SK-N-SH (cell line): Measurements from ENCODE around the gene PDGFRB. TPM values are rescaled to one million over a fixed set of nuclear protein-coding genes. Genes with fewer than 3 reads are reported as not detected.

Experiments used
- CTCF ChIA-PET: fragments of 300-600, 350-600 bp; formaldehyde crosslinking; extraction: SDS; loops from one replicate; lab custom pipeline; 2021; lab: Yijun Ruan, JAX
- POLR2A ChIA-PET: fragments of 350-600 bp; sonication (Branson Sonifier 250); formaldehyde crosslinking; extraction: SDS; loops from one replicate; lab custom pipeline; 2020; ENCODE audit warnings: antibody characterized with exemption, inconsistent platforms; lab: Yijun Ruan, JAX
- DNase-seq: peaks from one replicate; pipeline ENCODE4 v3.0.0; 2012
- H2AFZ ChIP-seq: fragments of 200-600 bp; sonication (generic); 2 replicates; pipeline ENCODE4 v1.8.1; 2016; ENCODE audit warnings: antibody characterized with exemption, mild to moderate bottlenecking, low read depth
- H3F3A ChIP-seq: fragments of 200-600 bp; sonication (generic); replicated peaks from 2 replicates; pipeline ENCODE3; 2016; ENCODE audit warnings: antibody characterized with exemption, mild to moderate bottlenecking; ENCODE audit not compliant: insufficient read depth
- H3K27ac ChIP-seq, 2 experiments: fragments of 200-500 bp in 1 of 2; fragments of 200-600 bp in 1 of 2; sonication (Bioruptor generic) in 1 of 2; sonication (generic), shearing (Covaris generic) in 1 of 2; 2 replicates each; pipeline versions ENCODE4 v1.5.1 to v1.6.1; 2014 to 2016; ENCODE audit warnings: low read depth in 2 of 2, inconsistent platforms in 1 of 2, low read length in 1 of 2, mild to moderate bottlenecking in 1 of 2, mixed read lengths in 1 of 2
- H3K27me3 ChIP-seq: fragments of 200-600 bp; sonication (generic), shearing (Covaris generic); 2 replicates; pipeline ENCODE4 v1.6.1; 2016; ENCODE audit warnings: mixed run types; ENCODE audit not compliant: insufficient read depth
- H3K36me3 ChIP-seq, 2 experiments: fragments of 200-500 bp in 1 of 2; fragments of 200-600 bp in 1 of 2; sonication (Bioruptor generic) in 1 of 2; sonication (generic) in 1 of 2; replicated peaks in 1 of 2; 2 replicates each; pipeline versions ENCODE3 to v1.5.1; 2014 to 2016; ENCODE audit warnings: low read length in 1 of 2, mild to moderate bottlenecking in 1 of 2; ENCODE audit not compliant: insufficient read depth in 2 of 2, control insufficient read depth in 1 of 2
- H3K4me1 ChIP-seq, 2 experiments: fragments of 200-500 bp in 1 of 2; fragments of 200-600 bp in 1 of 2; sonication (Bioruptor generic) in 1 of 2; sonication (generic), shearing (Covaris generic) in 1 of 2; 2 replicates each; pipeline versions ENCODE4 v1.5.1 to v1.6.1; 2014 to 2016; ENCODE audit warnings: low read depth in 1 of 2, low read length in 1 of 2, mixed run types in 1 of 2; ENCODE audit not compliant: insufficient read depth in 2 of 2, control insufficient read depth in 1 of 2
- H3K4me2 ChIP-seq: fragments of 200-600 bp; sonication (generic), shearing (Covaris generic); 2 replicates; pipeline ENCODE4 v1.6.1; 2017; ENCODE audit warnings: mixed run types
- H3K4me3 ChIP-seq, 2 experiments: fragments of 200-500 bp in 1 of 2; fragments of 200-600 bp in 1 of 2; sonication (Bioruptor generic) in 1 of 2; sonication (generic), shearing (Covaris generic) in 1 of 2; 2 replicates each; pipeline versions ENCODE4 v1.5.1 to v1.8.1; 2014 to 2016; ENCODE audit warnings: low read depth in 2 of 2, inconsistent platforms in 1 of 2, low read length in 1 of 2, mild to moderate bottlenecking in 1 of 2, mixed read lengths in 1 of 2, moderate library complexity in 1 of 2
- H3K79me2 ChIP-seq: fragments of 200-600 bp; sonication (generic); 2 replicates; pipeline ENCODE4 v1.8.1; 2017; ENCODE audit warnings: mild to moderate bottlenecking; ENCODE audit not compliant: insufficient read depth
- H3K9ac ChIP-seq: fragments of 200-600 bp; sonication (generic); 2 replicates; pipeline ENCODE4 v1.6.1; 2017; ENCODE audit warnings: mixed run types
- H3K9me2 ChIP-seq: fragments of 200-600 bp; sonication (generic); 2 replicates; pipeline ENCODE4 v1.6.1; 2017; ENCODE audit warnings: mixed run types
- H3K9me3 ChIP-seq: fragments of 200-600 bp; sonication (generic); 2 replicates; pipeline ENCODE4 v1.6.1; 2017; ENCODE audit warnings: mixed run types, mild to moderate bottlenecking, moderate library complexity
- H4K20me1 ChIP-seq: fragments of 200-600 bp; sonication (generic); 2 replicates; pipeline ENCODE4 v1.6.1; 2017; ENCODE audit warnings: mild to moderate bottlenecking, mixed run types; ENCODE audit not compliant: insufficient read depth
- FOXJ3 ChIP-seq: sonication (generic); formaldehyde crosslinking; IDR thresholded peaks from 2 replicates; pipeline ENCODE4 v1.5.1; 2020; ENCODE audit warnings: mild to moderate bottlenecking, missing genetic modification reagents
- MEF2A ChIP-seq: IDR thresholded peaks from 2 replicates; pipeline ENCODE4 v1.4.0; 2012; ENCODE audit warnings: low read depth, borderline replicate concordance
- MXI1 ChIP-seq: IDR thresholded peaks from 2 replicates; pipeline ENCODE4 v1.6.1; 2012; ENCODE audit warnings: mild to moderate bottlenecking, low read depth, low read length, improper control_type of control experiment
- SIN3A ChIP-seq: IDR thresholded peaks from 2 replicates; pipeline ENCODE4 v1.6.1; 2012; ENCODE audit warnings: low read depth, mild to moderate bottlenecking, low read length, moderate library complexity, borderline replicate concordance
- TCF12 ChIP-seq: IDR thresholded peaks from 2 replicates; pipeline ENCODE4 v1.4.0; 2012
- WGBS: methylation state at CpG from one replicate; pipeline ENCODE4 v1.1.6; 2017; ENCODE audit warnings: low lambda C conversion rate; 5-methylcytosine and 5-hydroxymethylcytosine counted together
- polyA plus RNA-seq, 3 experiments: library from polyadenylated mRNA; depleted of rRNA; stranded (reverse); fragments of >200 nt; gene quantifications; 2 replicates each; pipeline ENCODE4 v1.2.3, GENCODE V29; 2012
- TF ChIP-seq, protein P1 (sequence below): IDR thresholded peaks from 2 replicates; pipeline ENCODE4 v1.4.0; 2012; ENCODE audit warnings: low read depth, borderline replicate concordance
- TF ChIP-seq, protein P2 (sequence below): IDR thresholded peaks from 2 replicates; pipeline ENCODE4 v1.6.1; 2012; ENCODE audit warnings: mild to moderate bottlenecking, low read depth, low read length, moderate library complexity

The PDGFRB gene
- polyA plus RNA-seq, 1 of the 3 experiments (the other 2 are of a cell fraction) = 32.1 TPM

DNA sequence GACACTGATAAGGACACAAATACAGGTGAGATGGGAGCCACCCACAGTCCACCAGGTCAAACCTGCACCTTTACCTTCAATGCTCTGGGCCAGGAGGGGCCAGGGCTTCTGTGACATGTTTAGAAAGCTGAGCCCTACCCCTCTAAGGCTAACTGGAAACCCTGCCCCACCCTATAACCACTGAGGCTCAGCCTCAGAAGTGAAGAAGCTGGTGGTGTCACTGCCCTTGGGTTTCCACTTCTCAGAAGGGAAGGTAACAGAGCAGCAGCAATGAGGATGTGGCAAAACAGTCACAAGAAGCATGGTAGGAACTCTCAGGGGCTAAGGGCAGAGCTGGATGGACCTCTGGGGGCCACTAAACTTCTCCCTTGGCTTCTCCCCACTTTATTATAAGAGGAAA, 6.0 kb downstream of the PDGFRB start:
- ChIA-PET CTCF (interaction anchor here (1.2 to 2.1 kb wide), 3 partner anchors 9 to 19 kb away, joined by 3 to 7 read pairs (median 4); no protein-coding TSS in a partner anchor), POLR2A (no interaction called here)
- Histone ChIP-seq H3K27me3 (no peaks in the 10 kb centered on the region), H3K9me2 (no peaks in the 10 kb centered on the region), H4K20me1 (peaks cover 34% of the 10 kb centered on the region), H3K4me3 (no peak overlapping the region), H3K9me3 (no peaks in the 10 kb centered on the region), H3K79me2 (peaks cover 96% of the 10 kb centered on the region), H2AFZ (no peak overlapping the region), H3K9ac (no peak overlapping the region), H3K36me3 (peaks cover 4 to 10% of the 10 kb centered on the region in 2 experiments), H3K4me1 (peaks cover 23 to 80% of the 10 kb centered on the region in 2 experiments), H3K27ac (no peak overlapping the region), H3K4me2 (no peak overlapping the region), H3F3A (peaks cover 21% of the 10 kb centered on the region)
- DNase-seq = no peak
- TF ChIP-seq FOXJ3 = no peak
- TF ChIP-seq SIN3A = no peak
- TF ChIP-seq, protein P1, sequence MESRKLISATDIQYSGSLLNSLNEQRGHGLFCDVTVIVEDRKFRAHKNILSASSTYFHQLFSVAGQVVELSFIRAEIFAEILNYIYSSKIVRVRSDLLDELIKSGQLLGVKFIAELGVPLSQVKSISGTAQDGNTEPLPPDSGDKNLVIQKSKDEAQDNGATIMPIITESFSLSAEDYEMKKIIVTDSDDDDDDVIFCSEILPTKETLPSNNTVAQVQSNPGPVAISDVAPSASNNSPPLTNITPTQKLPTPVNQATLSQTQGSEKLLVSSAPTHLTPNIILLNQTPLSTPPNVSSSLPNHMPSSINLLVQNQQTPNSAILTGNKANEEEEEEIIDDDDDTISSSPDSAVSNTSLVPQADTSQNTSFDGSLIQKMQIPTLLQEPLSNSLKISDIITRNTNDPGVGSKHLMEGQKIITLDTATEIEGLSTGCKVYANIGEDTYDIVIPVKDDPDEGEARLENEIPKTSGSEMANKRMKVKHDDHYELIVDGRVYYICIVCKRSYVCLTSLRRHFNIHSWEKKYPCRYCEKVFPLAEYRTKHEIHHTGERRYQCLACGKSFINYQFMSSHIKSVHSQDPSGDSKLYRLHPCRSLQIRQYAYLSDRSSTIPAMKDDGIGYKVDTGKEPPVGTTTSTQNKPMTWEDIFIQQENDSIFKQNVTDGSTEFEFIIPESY = no peak
- TF ChIP-seq TCF12 = no peak
- TF ChIP-seq, protein P2, sequence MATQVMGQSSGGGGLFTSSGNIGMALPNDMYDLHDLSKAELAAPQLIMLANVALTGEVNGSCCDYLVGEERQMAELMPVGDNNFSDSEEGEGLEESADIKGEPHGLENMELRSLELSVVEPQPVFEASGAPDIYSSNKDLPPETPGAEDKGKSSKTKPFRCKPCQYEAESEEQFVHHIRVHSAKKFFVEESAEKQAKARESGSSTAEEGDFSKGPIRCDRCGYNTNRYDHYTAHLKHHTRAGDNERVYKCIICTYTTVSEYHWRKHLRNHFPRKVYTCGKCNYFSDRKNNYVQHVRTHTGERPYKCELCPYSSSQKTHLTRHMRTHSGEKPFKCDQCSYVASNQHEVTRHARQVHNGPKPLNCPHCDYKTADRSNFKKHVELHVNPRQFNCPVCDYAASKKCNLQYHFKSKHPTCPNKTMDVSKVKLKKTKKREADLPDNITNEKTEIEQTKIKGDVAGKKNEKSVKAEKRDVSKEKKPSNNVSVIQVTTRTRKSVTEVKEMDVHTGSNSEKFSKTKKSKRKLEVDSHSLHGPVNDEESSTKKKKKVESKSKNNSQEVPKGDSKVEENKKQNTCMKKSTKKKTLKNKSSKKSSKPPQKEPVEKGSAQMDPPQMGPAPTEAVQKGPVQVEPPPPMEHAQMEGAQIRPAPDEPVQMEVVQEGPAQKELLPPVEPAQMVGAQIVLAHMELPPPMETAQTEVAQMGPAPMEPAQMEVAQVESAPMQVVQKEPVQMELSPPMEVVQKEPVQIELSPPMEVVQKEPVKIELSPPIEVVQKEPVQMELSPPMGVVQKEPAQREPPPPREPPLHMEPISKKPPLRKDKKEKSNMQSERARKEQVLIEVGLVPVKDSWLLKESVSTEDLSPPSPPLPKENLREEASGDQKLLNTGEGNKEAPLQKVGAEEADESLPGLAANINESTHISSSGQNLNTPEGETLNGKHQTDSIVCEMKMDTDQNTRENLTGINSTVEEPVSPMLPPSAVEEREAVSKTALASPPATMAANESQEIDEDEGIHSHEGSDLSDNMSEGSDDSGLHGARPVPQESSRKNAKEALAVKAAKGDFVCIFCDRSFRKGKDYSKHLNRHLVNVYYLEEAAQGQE = no peak
- no peak for TF ChIP-seq MXI1

DNA sequence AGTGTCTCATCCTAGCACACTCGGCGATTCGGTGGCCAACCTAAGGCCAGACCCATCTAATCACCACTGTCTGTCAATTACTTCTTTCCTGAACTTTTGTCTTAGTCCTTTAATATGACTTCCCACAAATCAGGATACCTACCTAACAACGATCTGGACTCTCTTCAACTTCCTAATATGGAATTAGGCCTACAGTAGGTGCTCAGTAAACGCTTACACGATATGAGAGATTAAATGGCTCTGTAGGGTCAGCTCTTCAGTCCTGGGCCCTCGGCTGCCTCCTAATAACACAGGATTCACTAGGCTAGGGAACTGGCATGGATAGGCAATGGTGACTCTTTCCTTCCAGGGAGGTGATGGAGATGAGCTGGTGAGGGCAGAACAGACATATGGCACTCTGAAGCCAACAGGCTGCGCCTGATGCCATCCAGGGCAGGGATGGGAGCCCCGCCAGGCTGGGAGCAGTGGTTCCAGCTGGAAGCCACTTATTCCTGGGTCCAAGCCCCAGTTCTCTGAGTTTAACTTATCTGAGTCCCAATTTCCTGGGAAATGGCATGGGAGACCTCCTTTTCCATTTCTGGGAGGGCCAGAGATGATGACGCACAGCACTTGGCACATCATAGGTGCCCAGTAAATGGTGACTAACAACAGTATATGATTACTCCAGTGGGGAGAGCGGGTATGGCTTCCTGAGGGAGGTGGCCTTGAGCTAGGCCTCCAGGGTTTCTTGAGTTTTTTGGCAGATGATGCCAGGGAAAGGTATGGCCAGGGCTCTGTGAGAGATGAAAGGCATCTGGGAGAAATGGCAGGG, 7.3 kb downstream of the PDGFRB start:
- H3K4me1 ChIP-seq = peaks cover 34 to 80% of the 10 kb centered on the region in 2 experiments
- H3K79me2 ChIP-seq = peaks cover 87% of the 10 kb centered on the region
- POLR2A ChIA-PET = no interaction called here

More for the DNA sequence above, 7.3 kb downstream of the PDGFRB start:
- TF ChIP-seq SIN3A (no peak), FOXJ3 (no peak), MEF2A (no peak)
- no peaks in the 10 kb centered on the region for H3K9me3 ChIP-seq
- H2AFZ ChIP-seq = no peak overlapping the region
- H3K4me3 ChIP-seq = no peak overlapping the region
- H3K27ac ChIP-seq = peak overlapping the region; percentile 6 to 64; a peak in 2 of 4 replicates
- peaks cover 21% of the 10 kb centered on the region for H3F3A ChIP-seq
- H4K20me1 ChIP-seq = peaks cover 29% of the 10 kb centered on the region
- H3K36me3 ChIP-seq = peaks cover 0 to 10% of the 10 kb centered on the region in 2 experiments
- H3K4me2 ChIP-seq = no peak overlapping the region; the same call in 1 of the 2 replicates
- no peak for DNase-seq
- no peaks in the 10 kb centered on the region for H3K27me3 ChIP-seq
- WGBS = 91% methylated on average over 11 of the region's 11 CpGs
- CTCF ChIA-PET = interaction anchor here (1.1 to 2.1 kb wide), 3 partner anchors 10 to 20 kb away, joined by 3 to 7 read pairs (median 3); no protein-coding TSS in a partner anchor
- H3K9me2 ChIP-seq = no peaks in the 10 kb centered on the region
- no peak overlapping the region for H3K9ac ChIP-seq
